Bronchial epithelial cell (primary cell): Measurements from ENCODE around the gene MICAL2. TPM values are rescaled to one million over a fixed set of nuclear protein-coding genes. Genes with fewer than 3 reads are reported as not detected.

ENCODE experiments used
- DNase-seq: peaks from one replicate; pipeline ENCODE4 v3.0.0-alpha.2; 2010; ENCODE audit warnings: low read depth
- FAIRE-seq: peaks from 2 replicates; lab custom pipeline; 2011; peaks lifted over from hg19 to GRCh38; lab: Jason Lieb, UNC
- H3K27me3 ChIP-seq: 2 replicates; pipeline ENCODE4 v1.5.1; 2011; ENCODE audit warnings: low read length; ENCODE audit not compliant: control insufficient read depth, insufficient read depth
- H3K36me3 ChIP-seq: 2 replicates; pipeline ENCODE4 v1.5.1; 2011; ENCODE audit warnings: low read length; ENCODE audit not compliant: control insufficient read depth, insufficient read depth
- H3K4me3 ChIP-seq: 2 replicates; pipeline ENCODE4 v1.5.1; 2011; ENCODE audit warnings: mild to moderate bottlenecking, low read depth, low read length, control low read depth
- total RNA-seq: library from RNA; depleted of rRNA; stranded (reverse); fragments of >200 nt; gene quantifications from 2 replicates; pipeline ENCODE4 v1.2.1, GENCODE V29; 2014
- TF ChIP-seq, protein P1 (sequence below): IDR thresholded peaks from 2 replicates; pipeline ENCODE4 v1.5.1; 2011; ENCODE audit warnings: mild to moderate bottlenecking, moderate library complexity, low read length, control low read depth, inconsistent platforms; ENCODE audit not compliant: insufficient read depth, severe bottlenecking

Gene MICAL2
- total RNA-seq, 1 donor from 2014 or later, result 75.0 TPM

DNA sequence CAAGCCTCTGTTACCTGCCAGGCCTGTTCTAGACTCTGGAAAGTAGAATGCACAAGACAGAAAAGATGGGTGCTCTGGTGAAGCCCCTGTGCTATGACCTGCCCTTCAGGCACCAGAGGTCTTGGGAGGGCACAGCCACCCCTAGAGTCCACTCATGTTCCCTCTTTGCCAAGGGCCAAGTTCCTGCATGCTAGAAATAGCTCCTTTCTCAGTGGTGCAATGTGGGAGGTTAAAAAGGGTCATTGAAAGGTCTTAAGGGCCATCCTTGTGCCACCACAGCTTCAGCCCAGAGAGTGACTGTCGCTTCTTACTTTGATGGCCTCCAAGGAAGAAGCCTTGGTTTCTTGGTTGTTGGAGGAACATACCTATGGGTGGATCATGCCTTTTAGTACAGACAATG is 182.4 kb downstream of the MICAL2 start:
- no peak for DNase-seq
- FAIRE-seq, result peak; percentile 23
- TF ChIP-seq, protein P1, sequence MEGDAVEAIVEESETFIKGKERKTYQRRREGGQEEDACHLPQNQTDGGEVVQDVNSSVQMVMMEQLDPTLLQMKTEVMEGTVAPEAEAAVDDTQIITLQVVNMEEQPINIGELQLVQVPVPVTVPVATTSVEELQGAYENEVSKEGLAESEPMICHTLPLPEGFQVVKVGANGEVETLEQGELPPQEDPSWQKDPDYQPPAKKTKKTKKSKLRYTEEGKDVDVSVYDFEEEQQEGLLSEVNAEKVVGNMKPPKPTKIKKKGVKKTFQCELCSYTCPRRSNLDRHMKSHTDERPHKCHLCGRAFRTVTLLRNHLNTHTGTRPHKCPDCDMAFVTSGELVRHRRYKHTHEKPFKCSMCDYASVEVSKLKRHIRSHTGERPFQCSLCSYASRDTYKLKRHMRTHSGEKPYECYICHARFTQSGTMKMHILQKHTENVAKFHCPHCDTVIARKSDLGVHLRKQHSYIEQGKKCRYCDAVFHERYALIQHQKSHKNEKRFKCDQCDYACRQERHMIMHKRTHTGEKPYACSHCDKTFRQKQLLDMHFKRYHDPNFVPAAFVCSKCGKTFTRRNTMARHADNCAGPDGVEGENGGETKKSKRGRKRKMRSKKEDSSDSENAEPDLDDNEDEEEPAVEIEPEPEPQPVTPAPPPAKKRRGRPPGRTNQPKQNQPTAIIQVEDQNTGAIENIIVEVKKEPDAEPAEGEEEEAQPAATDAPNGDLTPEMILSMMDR, result no peak
- Histone ChIP-seq H3K4me3 (no peak overlapping the region), H3K27me3 (no peaks in the 10 kb centered on the region), H3K36me3 (peaks cover 6% of the 10 kb centered on the region)

DNA sequence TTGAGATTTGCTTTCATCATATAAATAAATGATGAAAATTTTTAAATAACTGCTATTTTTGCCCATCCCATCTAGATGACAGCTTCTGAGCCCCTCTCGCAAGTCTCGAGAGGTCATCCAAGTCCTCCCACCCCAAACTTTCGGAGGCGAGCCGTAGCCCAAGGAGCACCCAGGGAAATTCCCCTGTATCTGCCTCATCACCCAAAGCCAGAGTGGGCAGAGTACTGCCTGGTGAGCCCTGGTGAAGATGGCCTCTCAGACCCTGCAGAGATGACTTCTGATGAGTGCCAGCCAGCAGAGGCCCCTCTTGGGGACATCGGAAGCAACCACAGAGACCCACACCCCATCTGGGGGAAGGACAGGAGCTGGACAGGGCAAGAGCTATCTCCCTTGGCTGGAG is 183.1 kb downstream of the MICAL2 start:
- H3K4me3 ChIP-seq, result no peak overlapping the region
- no peaks in the 10 kb centered on the region for H3K27me3 ChIP-seq
- peaks cover 6% of the 10 kb centered on the region for H3K36me3 ChIP-seq
- DNase-seq, result no peak
- TF ChIP-seq, protein P1, result no peak
- no peak for FAIRE-seq

DNA sequence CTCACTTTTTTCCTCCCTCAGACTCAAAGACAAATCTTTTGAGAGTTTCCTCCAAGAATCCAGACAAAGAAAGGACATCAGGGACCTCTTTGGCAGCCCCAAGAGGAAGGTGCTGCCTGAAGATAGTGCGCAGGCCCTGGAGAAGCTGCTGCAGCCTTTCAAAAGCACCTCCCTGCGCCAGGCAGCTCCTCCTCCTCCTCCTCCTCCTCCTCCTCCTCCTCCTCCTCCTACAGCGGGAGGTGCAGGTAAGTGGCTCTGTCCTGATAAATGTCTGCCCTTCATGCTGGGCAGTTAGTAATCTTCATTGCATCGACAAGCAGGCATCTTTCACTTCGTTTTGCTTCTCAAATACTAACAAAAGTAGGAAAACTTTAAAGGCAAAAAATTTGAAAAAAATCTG is 184.2 kb downstream of the MICAL2 start:
- TF ChIP-seq, protein P1, result no peak
- FAIRE-seq (no peak), DNase-seq (no peak)
- Histone ChIP-seq H3K4me3 (no peak overlapping the region), H3K27me3 (no peaks in the 10 kb centered on the region), H3K36me3 (peaks cover 6% of the 10 kb centered on the region)

DNA sequence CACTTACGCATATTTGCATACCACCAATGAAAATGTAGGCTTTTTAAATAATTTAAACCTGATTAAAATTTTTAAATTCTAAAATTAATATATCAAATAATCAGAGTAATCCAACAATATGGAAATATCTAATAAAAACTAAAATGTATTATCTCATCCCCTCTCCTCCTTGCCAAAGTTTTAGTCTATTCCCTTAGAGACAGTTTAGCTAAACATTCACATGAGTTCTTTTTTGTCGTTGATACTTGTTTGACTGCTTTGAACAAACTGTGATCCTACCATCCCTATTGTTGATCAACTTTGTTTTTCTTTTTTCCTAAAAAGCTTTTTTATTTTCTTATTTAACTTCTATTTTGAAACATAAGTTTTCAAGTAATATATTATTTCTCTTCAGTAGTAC is 185.6 kb downstream of the MICAL2 start:
- H3K4me3 ChIP-seq, result no peak overlapping the region
- DNase-seq, result no peak
- no peaks in the 10 kb centered on the region for H3K27me3 ChIP-seq
- no peak for FAIRE-seq
- TF ChIP-seq, protein P1, result no peak
- H3K36me3 ChIP-seq, result peaks cover 6% of the 10 kb centered on the region

DNA sequence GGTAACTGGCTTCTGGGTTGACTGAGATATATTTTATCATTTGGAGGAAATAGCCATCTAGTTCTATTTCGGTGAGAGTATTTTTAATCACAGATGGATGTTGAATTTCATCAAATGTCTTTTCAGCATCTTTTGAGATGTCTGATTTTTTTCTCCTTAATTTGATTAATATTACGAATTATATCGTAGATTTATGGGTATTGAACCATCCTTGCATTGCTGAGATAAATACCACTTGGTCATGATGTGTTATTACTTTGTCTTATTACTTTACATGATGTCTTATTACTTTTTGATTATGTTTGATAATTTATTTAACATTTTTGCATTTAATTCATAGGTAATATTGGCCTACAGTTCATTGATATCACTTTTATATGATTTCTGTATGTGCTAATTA is 188.2 kb downstream of the MICAL2 start:
- Histone ChIP-seq H3K27me3 (no peaks in the 10 kb centered on the region), H3K4me3 (no peak overlapping the region), H3K36me3 (peaks cover 3% of the 10 kb centered on the region)
- no peak for DNase-seq
- TF ChIP-seq, protein P1, result no peak
- FAIRE-seq, result no peak

DNA sequence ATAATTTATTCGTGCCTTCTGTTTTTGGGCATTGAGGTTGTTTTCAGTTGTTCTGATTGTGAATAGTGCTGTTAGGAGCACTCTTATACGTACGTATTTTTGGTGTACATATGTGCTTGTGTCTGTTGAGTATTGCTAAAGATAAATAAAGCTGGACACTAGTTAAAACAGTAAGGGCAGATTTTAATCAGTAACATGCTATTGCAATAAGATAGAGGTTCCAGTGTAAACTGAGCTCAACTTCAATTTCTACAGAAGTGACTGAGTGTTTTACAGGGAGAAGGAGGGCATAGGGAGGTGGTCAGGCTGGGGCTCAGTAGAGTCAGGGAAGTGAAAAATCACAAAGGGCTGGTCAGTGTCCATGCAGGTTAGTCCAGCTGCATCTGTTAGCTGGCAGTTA is 191.0 kb downstream of the MICAL2 start:
- Histone ChIP-seq H3K27me3 (no peaks in the 10 kb centered on the region), H3K36me3 (no peaks in the 10 kb centered on the region), H3K4me3 (no peak overlapping the region)
- TF ChIP-seq, protein P1, result no peak
- DNase-seq (no peak), FAIRE-seq (no peak)
